ENCODE data around the gene PSMA7. TPM values are rescaled to one million over a fixed set of nuclear protein-coding genes. Genes with fewer than 3 reads are reported as not detected.

PSMA7 gene
- total RNA-seq, 1 experiment from 2014 or later = 702 TPM

GRCh38 chr20:62191781-62192559 is 48.8 kb upstream of the PSMA7 start:
- peaks cover 2% of the 10 kb centered on the region; the same call in 1 of the 2 replicates for H3K36me3 ChIP-seq (ENCODE audit: control insufficient read depth, insufficient read depth, low read length)
- DNase-seq = no peak
- CTCF ChIA-PET = no interaction called here
- H3K27me3 ChIP-seq (replicated peaks; ENCODE audit: control insufficient read depth, insufficient read depth, low read length) = no peaks in the 10 kb centered on the region
- H3K9me3 ChIP-seq = no peaks in the 10 kb centered on the region
- Mint-ChIP-seq H3K27ac (ENCODE audit: unreplicated experiment) (no peak overlapping the region), H3K9me3 (ENCODE audit: unreplicated experiment) (no peaks in the 10 kb centered on the region), H3K4me1 (ENCODE audit: low read depth, unreplicated experiment) (peaks cover 9% of the 10 kb centered on the region), H3K36me3 (ENCODE audit: insufficient read depth, unreplicated experiment) (peaks cover 52% of the 10 kb centered on the region), H3K4me3 (ENCODE audit: unreplicated experiment) (no peak overlapping the region), H3K27me3 (ENCODE audit: insufficient read depth, unreplicated experiment) (no peaks in the 10 kb centered on the region)
- TF ChIP-seq CTCF (IDR thresholded peaks at IDR 0.05; ENCODE audit: insufficient read depth in 1 of 2, low read depth in 1 of 2, low read length in 1 of 2, severe bottlenecking in 1 of 2, unreplicated experiment in 1 of 2) = no peak
- intact Hi-C loops (cut with micrococcal nuclease; ENCODE audit: unreplicated experiment) = no loop called here
- POLR2A ChIA-PET = no interaction called here
- BruUV-seq (replicated peaks) = no TSS peak
- peaks cover 11% of the 10 kb centered on the region for H3K4me1 ChIP-seq
- H3K4me3 ChIP-seq (ENCODE audit: low read depth, low read length) = no peak overlapping the region

- peak in 1 of 2 experiments; percentile 10 for TF ChIP-seq CTCF (IDR thresholded peaks at IDR 0.05; ENCODE audit: insufficient read depth in 1 of 2, low read depth in 1 of 2, low read length in 1 of 2, severe bottlenecking in 1 of 2, unreplicated experiment in 1 of 2)
- no peak overlapping the region for H3K4me3 ChIP-seq (ENCODE audit: low read depth, low read length)
- no peaks in the 10 kb centered on the region for H3K27me3 ChIP-seq (replicated peaks; ENCODE audit: control insufficient read depth, insufficient read depth, low read length)
- intact Hi-C loops (cut with micrococcal nuclease; ENCODE audit: unreplicated experiment) = no loop called here
- H3K4me1 ChIP-seq = peaks cover 15% of the 10 kb centered on the region
- H3K9me3 ChIP-seq = no peaks in the 10 kb centered on the region
- Mint-ChIP-seq H3K9me3 (ENCODE audit: unreplicated experiment) (no peaks in the 10 kb centered on the region), H3K27me3 (ENCODE audit: insufficient read depth, unreplicated experiment) (no peaks in the 10 kb centered on the region), H3K36me3 (ENCODE audit: insufficient read depth, unreplicated experiment) (peaks cover 47% of the 10 kb centered on the region), H3K4me1 (ENCODE audit: low read depth, unreplicated experiment) (peaks cover 13% of the 10 kb centered on the region), H3K4me3 (ENCODE audit: unreplicated experiment) (no peak overlapping the region), H3K27ac (ENCODE audit: unreplicated experiment) (no peak overlapping the region)
- BruUV-seq (replicated peaks) = no TSS peak
- CTCF ChIA-PET = no interaction called here
- peaks cover under 1% of the 10 kb centered on the region; the same call in 1 of the 2 replicates for H3K36me3 ChIP-seq (ENCODE audit: control insufficient read depth, insufficient read depth, low read length)
- DNase-seq = no peak
- POLR2A ChIA-PET = no interaction called here
Observed at GRCh38 chr20:62190639-62191411, 47.6 kb upstream of the PSMA7 start.
